Muscle of back (tissue), 11 donors: ENCODE measurements around the gene CUEDC1. TPM values are rescaled to one million over a fixed set of nuclear protein-coding genes. Genes with fewer than 3 reads are reported as not detected.
"Not testable (repeated sequence)": the region's sequence is repeated elsewhere in the genome, so short reads cannot be mapped to it uniquely, and the experiment has no call there.

Source experiments
- DNase-seq, 3 donors: peaks; one replicate each; pipeline versions ENCODE4 v3.0.0 to v3.0.0-alpha.2; 2013
- polyA plus RNA-seq, 10 donors: library from polyadenylated mRNA; unstranded; fragments of 120-200 nt; gene quantifications; one replicate each; pipeline ENCODE4 v1.2.1, GENCODE V29; 2013; ENCODE audit not compliant: insufficient read length in 10 of 10

CUEDC1 gene
- polyA plus RNA-seq, 10 donors: 42.2 to 57.2 (median 47.8) TPM

GRCh38 chr17:57987581-57988300 is 32.5 kb upstream of the CUEDC1 start, which contains the start of gene VEZF1:
TSS of gene VEZF1 (minus strand) at chr17:57988254. CDS start at chr17:57988111, 143 bp downstream.
- DNase-seq: peak; percentile 66 to 92 (median 73)

GRCh38 chr17:57986841-57987580 is 31.8 kb upstream of the CUEDC1 start:
- peak; percentile 65 to 86 (median 72) for DNase-seq

- no peak for DNase-seq
Observed at GRCh38 chr17:57985675-57985974, 30.4 kb upstream of the CUEDC1 start.

- no peak for DNase-seq
Observed at GRCh38 chr17:57984936-57985674, 29.9 kb upstream of the CUEDC1 start.

GRCh38 chr17:57984261-57984890 is 29.2 kb upstream of the CUEDC1 start:
- DNase-seq: peak in 1 of 3 donors; percentile 23

- DNase-seq: no peak
Observed at GRCh38 chr17:57983446-57983845, 28.2 kb upstream of the CUEDC1 start.

- DNase-seq: no peak
Observed at GRCh38 chr17:57982452-57983170, 27.4 kb upstream of the CUEDC1 start.

GRCh38 chr17:57980522-57980921 is 25.3 kb upstream of the CUEDC1 start:
- DNase-seq: no peak

- DNase-seq: no peak
Observed at GRCh38 chr17:57979076-57979475, 23.9 kb upstream of the CUEDC1 start.

- DNase-seq: no peak
Observed at GRCh38 chr17:57976594-57976993, 21.4 kb upstream of the CUEDC1 start.

GRCh38 chr17:57975044-57975443 is 19.8 kb upstream of the CUEDC1 start:
- DNase-seq: no peak

GRCh38 chr17:57974053-57974824 is 19.0 kb upstream of the CUEDC1 start:
- not testable (repeated sequence) for DNase-seq

- DNase-seq: no peak
Observed at GRCh38 chr17:57972151-57972550, 16.9 kb upstream of the CUEDC1 start.

GRCh38 chr17:57971572-57971971 is 16.4 kb upstream of the CUEDC1 start:
- DNase-seq: no peak

GRCh38 chr17:57970710-57971109 is 15.5 kb upstream of the CUEDC1 start:
- no peak for DNase-seq

- no peak for DNase-seq
Observed at GRCh38 chr17:57968456-57968855, 13.2 kb upstream of the CUEDC1 start.

GRCh38 chr17:57966875-57967274 is 11.7 kb upstream of the CUEDC1 start:
- DNase-seq: no peak

GRCh38 chr17:57966246-57966645 is 11.0 kb upstream of the CUEDC1 start:
- no peak for DNase-seq

GRCh38 chr17:57965521-57966160 is 10.4 kb upstream of the CUEDC1 start:
- DNase-seq: no peak

GRCh38 chr17:57963149-57963511 is 7.9 kb upstream of the CUEDC1 start:
- DNase-seq: no peak
